Activated CD8-positive, alpha-beta memory T cell treated with anti-CD3 and anti-CD28 coated beads, Interleukin-2, amount 50 U/mL, for 24 hours (primary cell): Measurements from ENCODE around the gene SGO2.
"Not testable (repeated sequence)": the region's sequence is repeated elsewhere in the genome, so short reads cannot be mapped to it uniquely, and the experiment has no call there.

ENCODE experiments used
- DNase-seq: peaks from one replicate; pipeline ENCODE4 v3.0.0-alpha.2; 2020; ENCODE audit errors: extremely low read depth

Gene SGO2

DNA sequence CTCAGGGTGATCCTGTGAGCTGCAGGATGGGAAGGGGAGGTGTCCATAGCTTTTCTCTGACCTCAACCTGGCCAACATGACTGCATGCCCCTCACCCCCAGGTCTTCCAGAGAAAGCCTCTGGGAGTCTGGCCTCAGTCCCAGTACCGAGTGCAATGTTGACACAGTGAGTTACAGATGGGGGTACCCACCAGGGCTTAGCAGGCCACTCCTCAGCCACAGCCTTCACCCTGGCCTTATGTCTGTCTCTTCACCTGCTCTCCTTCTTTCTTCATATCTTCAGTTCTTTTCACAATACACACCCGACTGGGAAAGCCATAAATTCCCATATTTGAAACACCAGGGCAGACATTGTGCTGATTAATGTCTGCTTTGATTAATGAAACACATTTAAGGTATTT lies 93.3 kb downstream of the SGO2 start:
- no peak for DNase-seq

DNA sequence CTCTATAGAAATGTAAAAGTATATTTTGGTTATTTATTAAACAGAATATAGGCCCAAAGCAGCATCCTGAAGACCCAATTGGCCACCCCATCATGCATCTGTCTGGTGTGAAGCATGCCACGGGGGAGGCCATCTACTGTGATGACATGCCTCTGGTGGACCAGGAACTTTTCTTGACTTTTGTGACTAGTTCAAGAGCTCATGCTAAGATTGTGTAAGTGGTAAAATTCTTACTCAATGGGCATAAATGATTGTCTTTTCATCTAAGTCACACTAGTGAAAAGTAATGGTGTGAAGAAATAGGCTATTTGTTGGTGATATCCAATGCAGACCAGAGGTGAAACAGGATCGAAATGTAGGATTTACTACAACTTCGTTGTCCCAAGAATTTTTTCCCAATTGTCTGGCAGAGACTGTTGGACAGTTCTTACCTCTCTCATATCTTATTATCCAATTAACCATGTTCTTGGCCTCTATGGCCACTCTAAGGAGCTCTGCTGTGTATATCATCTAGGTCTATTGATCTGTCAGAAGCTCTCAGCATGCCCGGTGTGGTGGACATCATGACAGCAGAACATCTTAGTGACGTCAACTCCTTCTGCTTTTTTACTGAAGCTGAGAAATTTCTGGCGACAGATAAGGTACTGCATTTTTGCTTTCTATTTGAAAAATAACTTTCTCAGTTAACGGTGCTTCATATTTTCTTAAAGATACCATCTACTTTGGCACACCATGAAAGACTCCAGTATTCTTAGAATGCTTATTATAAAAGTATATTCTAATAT lies 94.8 kb downstream of the SGO2 start:
- DNase-seq = no peak

DNA sequence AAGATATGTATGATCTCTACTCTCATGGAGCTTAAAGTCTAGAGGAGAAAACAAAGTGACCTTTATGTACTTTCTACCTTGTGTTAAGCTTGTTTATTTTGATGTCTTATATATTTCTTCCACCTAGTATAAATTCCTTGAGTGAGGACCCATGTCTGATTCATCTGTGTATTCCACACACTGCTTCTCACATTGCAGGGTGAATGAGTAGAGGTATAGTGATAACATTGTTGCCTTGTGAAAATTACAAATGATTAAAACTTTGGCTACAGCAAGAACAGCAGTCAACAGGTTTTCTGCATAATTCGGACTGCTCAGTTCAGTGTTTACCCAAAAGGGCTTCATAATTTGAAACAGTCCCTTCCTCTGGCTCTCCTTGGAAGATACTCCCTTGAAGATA lies 96.1 kb downstream of the SGO2 start:
- no peak for DNase-seq

DNA sequence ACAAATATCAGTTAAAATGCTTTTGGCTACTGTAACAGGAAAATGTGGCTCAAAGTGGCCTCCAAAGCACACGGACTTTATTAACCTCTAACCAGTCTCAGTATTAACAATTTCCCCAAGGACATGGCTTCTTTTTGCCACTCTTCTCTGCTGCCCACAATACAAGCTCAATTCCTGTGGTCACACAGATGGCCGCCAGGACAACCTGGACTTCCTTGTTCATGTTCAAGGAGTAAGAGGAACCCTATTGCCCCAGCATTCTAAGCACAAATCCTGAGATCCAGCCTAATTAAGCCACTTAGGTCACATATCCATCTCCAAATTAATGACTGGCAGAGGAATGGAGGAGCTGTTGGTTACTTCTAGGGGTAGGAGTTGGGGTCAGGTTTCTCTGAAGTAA lies 98.0 kb downstream of the SGO2 start:
- no peak for DNase-seq

DNA sequence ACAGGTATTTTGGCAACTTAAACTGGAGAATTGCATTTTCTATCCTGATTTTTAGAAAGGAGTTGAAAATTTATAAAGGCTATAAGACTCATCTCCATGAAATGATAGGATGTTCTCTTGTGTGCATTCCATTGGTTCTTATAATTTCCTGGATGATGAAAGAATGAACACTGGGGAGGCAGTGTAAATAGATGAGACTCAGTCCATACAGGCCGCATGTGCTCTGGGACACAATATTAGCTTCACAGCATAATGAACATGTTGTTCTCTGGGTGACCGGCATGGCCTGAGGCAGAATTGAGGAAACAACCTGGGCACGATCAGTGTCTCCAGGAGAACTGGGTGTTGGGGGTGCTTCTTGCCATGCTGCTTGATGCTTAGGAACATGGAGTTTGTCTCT lies 98.7 kb downstream of the SGO2 start:
- DNase-seq = no peak

DNA sequence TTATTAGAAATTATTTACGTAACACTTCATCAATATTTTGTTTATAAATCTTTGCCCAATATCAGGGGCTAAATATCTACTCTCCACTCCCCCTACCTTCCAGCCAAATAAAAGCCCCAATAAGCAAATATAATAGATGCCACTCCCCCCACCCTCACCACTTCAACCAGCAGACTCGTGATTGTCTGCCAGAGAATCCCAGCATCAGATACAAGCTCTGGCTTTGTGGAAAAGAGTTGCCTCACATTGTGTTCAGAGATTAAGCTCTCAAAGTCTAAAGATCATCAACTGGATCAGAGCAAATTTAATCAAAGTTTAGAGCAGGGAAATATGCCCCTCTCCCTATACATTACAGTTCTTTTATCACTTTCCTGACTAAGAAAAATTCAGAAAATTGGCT lies 99.3 kb downstream of the SGO2 start:
- DNase-seq = no peak

DNA sequence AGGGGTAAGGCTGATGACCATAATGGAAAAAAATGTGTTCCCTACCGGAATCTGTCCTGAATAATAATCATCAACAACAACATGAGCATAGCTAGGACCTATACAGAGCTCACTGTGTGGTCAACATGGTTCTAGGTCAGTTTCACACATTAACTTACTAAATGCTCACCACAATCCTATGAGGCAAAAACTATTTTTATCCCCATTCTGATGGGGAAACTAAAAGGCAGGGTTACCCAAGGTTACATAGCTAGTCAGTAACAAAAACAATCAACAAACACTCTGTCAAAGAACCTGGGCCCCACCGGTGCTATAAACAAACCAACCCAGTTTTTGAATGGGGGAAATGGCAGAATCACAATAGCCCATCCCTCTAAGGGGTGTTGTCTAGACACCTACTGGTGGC lies 100.0 kb downstream of the SGO2 start:
- DNase-seq = no peak

DNA sequence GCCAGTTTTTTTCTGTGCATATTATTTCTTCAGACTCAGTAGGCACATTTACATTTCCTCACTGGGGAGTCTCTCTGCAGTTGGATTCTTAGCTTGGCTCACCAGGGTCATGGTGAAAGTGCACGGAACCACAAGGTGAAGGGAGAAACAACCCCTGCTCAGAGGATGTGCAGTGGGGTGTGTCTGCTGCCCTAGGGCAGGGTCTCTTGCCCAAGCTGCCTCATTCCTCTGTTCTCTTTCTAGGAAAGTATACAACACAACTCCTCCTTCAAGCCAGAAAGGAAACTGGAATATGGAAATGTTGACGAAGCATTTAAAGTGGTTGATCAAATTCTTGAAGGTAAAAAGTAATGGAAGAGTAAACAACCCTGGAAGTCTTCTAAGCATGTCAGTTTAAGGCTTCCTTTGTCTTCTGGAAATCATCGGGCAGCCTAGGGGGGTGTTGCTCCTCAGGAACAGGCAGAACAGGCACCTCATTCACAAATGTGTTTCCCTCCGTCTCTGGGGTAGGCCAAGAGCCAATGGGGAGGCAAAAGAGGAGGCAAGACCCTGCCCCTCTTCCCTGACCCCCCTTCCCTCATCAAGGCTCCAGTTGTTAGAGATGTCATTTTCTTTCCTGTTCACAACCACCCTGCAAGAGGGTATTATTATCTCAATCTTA lies 101.2 kb downstream of the SGO2 start:
- DNase-seq = no peak

DNA sequence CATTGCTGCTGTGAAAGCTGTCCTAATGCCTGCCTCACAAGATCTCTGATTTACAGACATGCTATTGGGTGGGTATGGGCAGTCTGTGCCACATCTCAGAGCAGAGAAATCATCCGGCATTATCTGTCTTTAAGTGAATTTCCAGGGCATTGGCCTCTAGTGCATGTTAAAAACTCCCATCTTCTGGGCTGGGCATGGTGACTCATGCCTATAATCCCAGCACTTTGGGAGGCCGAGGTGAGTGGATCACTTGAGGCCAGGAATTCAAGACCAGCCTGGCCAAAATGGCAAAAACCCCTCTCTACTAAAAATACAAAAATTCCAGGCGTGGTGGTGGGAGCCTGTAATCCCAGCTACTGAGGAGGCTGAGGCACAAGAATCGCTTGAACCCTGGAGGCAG lies 102.5 kb downstream of the SGO2 start:
- DNase-seq = not testable (repeated sequence)

DNA sequence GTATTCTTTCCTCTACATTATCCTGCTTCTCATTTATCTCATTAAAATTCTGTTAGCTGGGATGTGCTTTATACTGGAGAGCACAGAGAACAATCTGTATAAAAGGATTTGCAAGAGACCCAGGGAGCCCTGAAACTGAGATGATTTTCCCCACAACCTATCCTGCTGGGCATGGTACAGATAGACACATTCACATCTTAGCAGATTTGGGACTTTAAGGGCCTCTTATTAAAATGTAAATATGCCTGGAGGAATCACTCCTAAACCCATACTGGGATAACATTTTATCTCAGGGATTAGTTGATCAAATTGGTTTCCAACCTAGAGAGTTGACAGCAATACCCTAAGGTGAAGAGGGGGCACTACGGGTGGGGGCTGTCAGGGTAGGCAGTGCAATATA lies 105.3 kb downstream of the SGO2 start:
- DNase-seq = no peak
